Measurements from ENCODE around the gene CKMT2.
"Not testable (repeated sequence)": the region's sequence is repeated elsewhere in the genome, so short reads cannot be mapped to it uniquely, and the experiment has no call there.

The CKMT2 gene

DNA sequence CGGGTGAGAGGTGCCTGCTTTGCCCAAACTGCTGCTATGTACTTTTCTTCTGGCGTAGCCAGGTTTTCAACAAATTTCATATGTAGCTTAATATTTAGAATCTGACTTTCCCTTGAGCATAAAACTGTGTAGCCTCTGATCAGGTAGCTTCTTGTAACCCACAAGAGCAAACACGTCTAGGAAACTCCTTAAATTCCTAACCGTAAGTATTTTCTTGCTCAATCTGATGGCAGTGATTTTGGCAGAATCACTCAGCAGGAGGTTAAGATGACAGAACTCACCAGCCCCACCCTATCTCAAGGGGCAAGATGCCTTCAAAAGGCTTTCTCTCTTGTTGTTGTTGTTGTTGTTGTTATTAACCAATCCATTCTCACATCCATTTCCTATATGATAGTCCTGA is 20.8 kb downstream of the CKMT2 start:
- no peak for DNase-seq

DNA sequence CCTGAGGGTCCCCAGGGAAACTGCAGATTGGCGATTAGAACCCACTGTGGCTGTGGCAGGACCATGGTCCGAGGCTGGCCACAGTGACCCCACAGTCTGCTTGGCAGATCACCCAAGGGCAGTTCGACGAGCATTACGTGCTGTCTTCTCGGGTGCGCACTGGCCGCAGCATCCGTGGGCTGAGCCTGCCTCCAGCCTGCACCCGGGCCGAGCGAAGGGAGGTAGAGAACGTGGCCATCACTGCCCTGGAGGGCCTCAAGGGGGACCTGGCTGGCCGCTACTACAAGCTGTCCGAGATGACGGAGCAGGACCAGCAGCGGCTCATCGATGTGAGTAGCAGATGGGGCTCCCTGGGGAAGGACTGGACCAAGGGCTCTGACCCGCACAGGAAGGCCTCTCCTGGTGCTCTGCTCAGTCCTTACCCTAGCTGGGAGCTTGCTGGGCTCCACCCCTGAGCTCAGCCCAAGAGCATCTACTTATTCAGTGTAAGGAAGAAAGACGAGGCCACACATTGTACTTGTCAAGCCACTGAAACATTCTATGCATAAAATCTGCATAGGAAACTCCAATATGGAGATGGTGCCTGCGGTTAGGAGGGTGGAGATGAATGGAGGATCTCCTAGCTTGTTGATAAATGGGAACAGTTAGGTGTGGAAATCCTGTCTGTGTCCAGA is 21.9 kb downstream of the CKMT2 start:
- no peak for DNase-seq

DNA sequence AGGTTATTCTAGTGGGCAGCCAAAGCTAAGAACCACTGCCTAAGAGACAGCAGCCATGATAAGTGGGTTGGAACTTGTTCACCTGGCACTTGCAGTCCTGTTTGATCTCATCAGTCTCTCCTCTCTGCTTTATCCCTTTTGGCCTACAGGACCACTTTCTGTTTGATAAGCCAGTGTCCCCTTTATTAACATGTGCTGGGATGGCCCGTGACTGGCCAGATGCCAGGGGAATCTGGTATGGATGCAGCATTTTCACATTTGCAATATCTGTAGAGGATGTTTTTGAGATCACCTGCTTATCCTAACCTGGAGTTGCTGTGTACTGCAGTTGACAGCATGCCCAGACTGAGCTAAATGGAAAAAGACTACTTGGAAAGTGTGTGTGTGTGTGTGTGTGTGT is 23.6 kb downstream of the CKMT2 start:
- DNase-seq = no peak

DNA sequence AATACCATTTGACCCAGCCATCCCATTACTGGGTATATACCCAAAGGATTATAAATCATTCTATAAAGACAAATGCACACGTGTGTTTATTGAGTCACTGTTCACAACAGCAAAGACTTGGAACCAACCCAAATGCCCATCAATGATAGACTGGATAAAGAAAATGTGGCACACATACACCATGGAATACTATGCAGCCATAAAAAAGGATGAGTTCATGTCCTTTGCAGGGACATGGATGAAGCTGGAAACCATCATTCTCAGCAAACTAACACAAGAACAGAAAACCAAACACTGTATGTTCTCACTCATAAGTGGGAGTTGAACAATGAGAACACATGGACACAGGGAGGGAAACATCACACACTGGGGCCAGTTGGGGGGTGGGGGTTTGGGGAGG is 29.7 kb downstream of the CKMT2 start:
- not testable (repeated sequence) for DNase-seq

DNA sequence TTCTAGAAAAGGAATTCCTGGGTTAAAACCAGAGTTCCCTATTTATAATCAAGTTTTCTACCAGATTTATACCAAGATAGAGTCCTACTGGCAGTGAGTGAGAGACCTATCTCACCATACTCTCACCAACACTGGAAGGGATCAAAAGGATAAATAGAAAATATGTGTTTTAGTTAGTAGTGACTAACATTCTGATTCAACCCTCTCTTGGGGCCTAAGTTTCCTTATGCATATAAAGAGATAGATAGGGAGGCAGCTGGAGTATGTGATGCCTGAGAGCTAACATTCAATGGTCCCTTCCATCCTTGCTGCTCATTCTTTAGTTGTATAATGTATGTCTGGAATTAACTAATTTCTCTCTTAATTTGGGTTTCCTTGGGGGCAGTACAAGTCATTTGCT is 32.0 kb downstream of the CKMT2 start:
- no peak for DNase-seq

DNA sequence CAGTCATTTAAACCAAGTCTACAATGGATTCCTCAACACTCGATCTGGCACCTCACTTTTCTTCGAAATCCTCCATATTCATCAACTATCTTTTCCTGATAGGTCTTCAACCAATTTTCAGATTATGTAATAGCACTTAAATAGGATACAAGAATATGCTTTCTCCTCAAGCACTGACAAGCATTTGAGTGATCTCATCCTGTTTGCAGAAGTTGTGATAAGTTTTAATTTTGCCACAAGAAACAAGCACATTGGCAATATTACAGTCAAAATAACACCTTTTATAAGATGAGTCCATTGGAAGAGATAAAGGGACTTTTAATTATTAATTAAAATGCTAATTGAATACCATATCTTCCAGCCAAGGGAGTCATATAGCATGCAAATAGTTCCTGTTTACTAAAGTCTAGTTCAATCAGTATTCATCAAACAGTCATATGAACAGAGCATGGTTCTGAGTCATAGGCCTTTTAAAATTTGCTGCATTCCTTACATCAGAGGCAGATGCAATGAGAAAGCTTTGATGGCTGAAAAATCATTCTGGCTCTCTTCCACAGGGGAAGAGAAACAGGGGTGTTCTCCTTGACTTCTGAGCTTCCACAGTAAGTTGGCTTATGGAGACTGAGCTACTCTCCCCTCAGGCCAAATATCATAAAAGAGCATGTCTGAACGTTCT is 35.5 kb downstream of the CKMT2 start:
- no peak for DNase-seq

DNA sequence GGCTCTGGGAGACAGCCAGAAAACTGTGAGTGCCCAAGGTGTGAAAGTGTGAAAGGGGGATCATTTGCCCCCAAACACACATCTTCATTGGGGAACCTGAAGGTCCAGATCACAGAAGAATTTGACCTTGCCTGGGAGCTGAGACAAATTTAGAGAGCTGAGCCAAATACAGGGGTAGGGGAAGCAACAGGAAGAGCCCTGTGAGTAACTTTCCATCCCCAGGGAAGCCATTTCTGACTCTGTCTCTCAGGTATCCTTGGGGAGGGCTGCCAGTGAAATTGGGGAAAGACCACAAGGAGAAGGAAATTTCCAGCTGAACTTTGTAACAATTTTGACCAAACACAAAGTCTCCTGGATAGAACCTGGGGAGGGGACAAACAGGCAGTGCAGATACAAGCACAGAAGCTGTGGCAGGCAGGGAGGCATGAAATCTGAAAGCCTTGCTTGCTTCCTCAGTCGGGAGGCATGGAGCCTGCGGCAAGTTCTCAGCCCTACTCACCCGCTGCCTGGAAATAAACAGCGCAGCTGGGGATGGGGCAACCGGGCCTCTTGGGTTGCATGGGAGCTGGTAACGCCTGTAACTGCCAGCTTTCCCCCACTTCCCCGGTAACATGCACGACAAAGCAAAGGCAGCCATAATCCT is 36.8 kb downstream of the CKMT2 start:
- DNase-seq = no peak

DNA sequence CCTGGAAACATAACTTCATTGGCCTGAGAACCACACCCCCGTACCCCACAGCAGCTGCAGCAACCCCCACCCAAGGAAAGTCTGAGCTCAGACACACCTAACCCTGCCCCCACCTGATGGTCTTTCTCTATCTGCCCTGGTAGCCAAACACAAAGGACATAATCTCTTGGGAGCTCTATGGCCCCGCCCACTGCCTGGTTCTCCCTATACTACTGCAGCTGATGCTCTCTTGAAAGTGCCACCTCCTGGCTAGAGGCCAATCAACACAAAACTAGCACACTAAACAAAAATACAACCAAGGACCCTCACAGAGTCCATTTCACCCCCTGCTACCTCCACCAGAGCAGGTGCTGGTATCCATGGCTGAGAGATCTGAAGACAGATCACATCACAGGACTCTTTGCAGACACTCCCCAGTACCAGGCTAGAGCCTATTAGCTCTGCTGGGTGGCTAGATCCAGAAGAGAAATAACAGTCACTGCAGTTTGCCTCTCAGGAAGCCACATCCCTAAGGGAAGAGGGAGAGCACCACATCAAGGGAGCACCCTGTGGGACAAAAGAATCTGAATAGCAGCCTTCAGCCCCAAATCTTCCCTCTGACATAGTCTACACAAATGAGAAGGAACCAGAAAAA is 37.4 kb downstream of the CKMT2 start:
- not testable (repeated sequence) for DNase-seq

DNA sequence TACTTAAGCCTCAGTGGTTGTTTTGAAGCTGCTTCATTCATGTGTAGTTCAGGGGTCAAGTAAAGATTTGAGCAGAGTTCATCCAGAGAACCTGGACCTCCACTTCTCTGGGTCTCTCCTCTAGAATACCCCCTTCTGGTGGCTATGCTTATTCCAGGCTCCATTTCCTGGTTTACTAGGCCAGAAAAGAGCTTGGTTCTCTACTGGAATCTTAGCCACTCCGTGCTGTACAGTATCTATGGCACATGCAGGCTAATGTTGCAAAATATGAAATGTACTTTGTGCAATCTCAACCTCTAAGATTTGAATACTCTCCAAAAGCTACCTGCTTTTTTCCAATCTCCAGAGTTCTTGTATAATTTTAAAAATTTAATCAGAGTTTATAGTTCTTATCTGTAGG is 50.9 kb downstream of the CKMT2 start:
- no peak for DNase-seq

DNA sequence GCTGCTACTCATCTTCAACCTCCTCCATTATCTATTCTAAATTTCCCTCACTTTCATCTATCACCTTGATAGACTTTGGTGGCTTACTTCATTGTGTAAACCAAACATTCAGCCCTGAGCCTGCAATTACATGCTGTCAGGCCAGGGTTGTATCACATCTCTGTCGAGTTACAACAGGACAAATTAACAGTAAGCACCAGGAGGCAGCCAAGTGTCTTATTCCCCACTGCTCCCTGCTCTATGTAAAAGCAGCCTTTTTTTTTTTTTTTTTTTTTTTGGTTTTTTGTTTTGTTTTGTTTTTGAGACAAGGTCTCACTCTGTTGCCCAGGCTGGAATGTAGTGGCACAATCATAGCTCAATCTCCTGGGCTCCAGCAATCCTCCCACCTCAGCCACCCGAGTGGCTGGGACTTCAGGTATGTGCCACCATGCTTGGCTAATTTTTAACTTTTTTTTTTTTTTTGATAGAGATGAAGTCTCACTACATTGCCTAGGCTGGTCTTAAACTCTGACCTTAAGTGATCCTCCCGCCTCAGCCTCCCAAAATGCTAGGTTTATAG is 53.0 kb downstream of the CKMT2 start:
- no peak for DNase-seq

DNA sequence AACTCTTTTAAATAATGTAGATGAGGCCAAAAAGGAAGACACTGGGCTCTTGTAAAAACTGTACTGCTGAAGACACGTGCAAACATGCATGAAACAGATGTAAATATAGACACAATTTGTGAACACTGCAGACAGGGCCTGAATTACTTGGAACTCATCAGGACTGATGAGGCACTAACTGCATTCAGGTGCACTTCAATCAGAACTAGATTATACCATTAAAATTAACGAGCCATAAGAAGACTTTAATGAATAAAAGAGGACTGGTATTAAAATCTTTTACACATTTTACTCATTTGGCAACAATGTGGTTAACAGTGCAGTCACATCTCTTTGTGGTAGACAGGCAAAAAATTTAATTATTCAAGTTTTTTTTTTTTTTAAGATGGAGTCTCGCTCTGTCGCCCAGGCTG is 54.9 kb downstream of the CKMT2 start:
- no peak for DNase-seq

DNA sequence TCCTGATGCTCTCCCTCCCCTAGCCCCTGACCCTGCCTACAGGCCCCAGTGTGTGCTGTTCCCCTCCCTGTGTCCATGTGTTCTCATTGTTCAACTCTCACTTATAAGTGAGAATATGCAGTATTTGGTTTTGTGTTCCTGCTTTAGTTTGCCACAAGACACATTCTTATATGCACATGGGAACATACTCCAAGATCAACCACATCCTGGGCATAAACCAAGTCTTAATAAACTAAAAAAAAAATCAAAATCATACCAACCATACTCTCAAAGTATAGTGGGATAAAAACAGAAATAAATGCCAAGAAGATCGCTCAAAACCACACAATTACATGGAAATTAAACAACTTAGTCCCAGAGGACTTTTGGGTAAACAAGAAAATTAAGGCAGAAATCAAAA is 57.0 kb downstream of the CKMT2 start:
- no peak for DNase-seq

DNA sequence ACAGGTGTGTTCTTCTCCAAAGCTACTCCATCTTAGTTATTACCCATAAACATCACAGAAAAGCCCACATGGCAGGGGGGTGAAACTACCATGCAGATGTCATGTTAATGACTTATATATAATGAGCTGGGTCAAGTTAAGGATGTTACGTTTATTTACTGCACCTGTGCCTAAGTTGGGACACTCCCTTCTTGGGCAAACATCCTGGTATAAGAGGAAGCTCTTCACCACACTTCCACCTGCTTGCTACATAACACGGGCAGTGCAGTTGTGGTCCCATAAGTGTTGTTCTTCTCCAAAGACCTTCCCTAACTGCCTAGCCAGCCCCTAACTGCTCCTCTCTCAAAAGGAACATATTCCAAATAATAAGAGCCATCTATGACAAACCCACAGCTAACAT is 59.0 kb downstream of the CKMT2 start:
- DNase-seq = no peak

DNA sequence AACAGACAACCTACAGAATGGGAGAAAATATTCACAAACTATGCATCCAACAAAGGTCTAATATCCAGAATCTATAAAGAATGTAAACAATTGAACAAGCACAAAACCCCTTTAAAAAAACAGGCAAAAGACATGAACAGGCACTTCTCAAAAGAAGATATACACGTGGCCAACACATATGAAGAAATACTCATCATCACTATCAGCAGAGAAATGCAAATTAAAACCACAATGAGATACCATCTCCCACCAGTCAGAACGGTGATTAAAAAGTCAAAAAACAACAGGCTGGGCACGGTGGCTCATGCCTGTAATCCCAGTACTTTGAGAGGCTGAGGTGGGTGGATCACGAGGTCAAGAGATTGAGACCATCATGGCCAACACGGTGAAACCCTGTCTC is 60.9 kb downstream of the CKMT2 start:
- not testable (repeated sequence) for DNase-seq

DNA sequence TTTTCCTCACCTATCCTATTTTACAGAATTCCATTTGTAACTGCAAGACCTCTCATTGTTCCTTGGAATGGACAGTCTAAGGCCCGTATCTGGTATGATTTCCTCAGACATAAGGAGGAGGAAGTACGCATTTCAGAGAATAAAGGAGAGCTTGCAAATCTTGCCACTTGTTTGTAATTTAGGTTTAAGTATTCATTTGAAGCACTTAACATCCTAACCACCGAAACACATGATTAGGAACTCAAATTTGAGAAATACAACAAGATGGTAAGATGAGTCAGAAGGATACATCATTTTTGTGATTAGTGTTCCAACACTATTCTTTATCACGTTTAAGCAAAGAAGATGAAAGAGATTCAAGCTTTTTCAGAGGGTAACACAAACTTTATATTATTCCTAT is 64.4 kb downstream of the CKMT2 start:
- DNase-seq = no peak

DNA sequence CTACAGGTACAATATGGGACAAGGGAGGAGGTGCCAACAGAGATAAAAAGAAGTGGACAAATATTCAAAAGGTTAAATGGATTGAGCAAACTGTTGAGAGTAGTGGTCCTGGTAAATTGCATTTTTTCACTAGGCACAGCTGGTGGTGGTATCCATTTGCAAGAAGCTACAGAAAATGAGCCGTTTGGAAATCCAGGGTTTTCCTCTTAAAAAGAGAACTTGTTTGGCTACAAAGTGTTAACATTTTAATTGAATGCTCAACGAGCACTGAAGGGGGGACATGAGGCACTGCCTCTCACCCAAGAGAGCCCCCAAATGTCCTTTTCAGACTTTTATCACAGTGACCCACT is 67.8 kb downstream of the CKMT2 start:
- DNase-seq = no peak

DNA sequence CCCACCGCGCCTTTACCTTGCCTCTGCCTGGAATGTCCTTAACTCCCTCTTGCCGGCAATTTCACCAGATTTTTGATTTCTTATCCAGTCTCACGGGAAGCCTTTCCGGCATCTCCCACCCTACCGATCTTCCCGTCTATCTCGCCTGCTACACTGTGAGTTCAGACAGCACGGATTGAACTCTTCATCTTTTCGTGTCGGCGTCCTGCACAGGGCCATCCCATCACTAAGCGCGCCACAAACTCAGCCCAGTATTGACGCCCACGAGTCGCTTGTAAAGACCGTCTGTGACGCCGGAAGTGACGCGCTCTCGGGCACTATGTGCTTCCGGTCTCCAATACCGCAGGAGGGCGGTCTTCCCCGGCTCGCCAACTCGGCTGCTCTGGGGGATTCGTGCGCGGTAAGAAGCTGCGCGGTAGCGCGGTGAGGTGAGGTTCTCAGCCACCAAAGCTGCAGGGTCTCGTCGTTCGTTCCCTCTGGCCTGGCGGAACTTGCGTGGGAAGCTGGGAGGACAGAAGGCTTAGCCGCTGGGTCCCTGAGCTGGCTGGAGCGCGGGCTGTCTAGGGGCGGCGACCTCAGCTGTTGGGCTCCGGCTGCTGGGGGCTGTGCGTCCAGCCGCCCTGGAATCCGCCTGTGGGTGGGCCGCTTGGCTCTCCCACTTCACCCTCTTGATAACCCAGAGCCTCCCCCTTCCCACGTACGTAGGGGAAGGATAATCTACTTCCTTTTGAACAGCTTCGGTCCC is 68.3 kb downstream of the CKMT2 start, which contains the start of gene ZCCHC9:
TSS of gene ZCCHC9 (plus strand) at position 317 of the 745 bp plus-strand sequence. CDS start 3,171 bp downstream, outside the sequence.
- DNase-seq = peak; percentile 93 to 97

DNA sequence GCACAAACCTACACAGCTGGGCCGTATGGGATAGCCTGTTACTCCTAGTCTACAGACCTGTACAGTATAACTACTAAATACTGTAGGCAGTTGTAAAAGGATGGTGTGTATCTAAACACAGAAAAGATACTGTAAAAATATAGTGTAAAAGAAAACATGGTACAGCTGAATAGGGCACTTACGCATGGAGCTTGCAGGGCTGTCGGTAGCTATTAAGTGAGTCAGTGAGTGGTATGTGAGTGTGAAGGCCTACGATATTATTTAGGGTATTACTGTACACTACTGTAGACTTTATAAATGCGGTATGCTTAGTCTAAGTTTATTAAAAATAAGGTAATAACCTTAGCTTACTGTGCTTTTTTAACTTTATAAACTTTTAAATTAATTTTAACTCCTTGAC is 69.5 kb downstream of the CKMT2 start:
- no peak for DNase-seq

DNA sequence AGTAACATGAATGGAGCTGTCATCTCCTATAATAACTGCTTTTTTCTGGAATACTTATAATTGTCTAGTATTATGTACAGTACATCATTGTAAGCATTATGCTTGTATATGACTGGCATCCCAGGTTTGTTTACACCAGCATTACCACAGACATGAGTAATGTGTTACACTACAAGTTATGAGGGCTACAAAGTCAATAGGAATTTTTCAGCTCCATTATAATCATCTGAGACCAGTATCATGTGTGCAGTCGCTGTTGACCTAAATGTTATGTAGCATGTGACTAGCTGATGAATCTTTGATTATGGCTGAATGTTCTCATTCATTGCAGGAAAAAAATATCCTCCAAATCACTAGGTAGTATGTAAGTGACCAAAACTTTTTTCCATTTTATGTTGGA is 70.4 kb downstream of the CKMT2 start:
- DNase-seq = no peak

DNA sequence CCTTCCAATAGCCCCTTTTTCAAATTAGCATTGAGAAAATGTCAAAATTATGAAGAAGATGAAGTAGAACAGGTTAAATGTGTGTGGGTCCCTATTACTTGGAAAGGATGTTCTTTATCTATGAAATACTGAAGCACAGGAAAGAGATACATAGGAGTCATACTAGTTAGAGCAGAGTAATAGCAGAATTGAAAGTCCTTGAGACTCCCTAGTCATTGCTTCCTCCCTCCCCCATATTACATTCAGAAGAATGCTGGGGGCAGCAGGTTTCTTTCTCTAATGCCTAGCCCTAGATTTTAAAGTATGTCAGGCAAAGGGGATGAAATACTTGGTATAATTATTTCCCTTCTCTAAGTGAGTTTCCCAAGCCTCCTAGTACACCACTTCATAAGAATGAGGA is 72.7 kb downstream of the CKMT2 start:
- DNase-seq = no peak

DNA sequence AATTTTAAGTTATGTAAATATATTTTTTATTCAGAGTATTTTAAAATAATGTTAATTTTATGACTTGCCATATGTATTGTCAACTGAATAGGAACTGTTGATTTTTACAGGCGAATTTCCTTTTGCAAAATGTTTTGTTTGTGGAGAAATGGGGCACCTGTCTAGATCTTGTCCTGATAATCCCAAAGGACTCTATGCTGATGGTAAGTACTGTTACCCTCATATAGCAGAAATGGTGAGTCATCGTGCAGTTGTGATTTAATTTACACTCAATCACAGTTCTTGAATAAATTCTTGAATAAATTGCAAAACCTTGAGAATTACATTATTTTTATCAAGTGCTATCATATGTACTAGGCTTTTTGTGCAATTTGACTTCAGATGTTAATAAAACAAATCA is 75.7 kb downstream of the CKMT2 start:
- no peak for DNase-seq

DNA sequence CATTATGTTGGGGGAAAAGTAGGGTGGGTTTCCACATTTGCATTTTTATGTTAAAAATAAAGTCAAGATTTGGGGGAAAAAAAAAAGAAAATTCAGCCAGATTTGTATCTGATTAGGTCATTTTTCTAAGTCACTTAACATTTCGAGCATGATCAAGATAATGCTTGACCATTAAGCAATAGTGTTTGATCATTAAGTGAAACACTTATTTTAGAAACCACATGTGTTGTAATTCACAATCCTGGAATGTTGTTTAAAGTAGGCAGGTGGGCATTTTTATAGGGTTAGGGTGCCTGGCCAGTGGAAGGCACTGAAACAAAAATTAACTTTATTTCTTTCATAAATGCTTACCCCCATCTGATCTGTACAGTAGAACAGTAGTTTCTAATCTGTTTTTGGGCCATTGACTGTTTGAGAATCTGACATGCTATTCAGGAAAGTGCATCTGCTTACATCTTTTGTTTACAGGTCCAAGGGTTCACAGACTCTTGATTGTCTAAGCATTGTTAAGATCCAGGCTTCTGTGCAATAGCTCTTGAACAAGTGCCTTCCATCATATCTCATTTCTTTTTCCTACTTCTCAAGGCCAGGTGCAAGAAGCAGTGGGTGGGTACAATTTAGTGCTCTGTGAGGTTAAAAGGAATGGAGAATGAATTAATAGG is 77.4 kb downstream of the CKMT2 start:
- DNase-seq = no peak

Data from Kasumi-1 (cell line).